Mucosa of descending colon (tissue), 3 donors: ENCODE results near the gene CEND1. TPM values are rescaled to one million over a fixed set of nuclear protein-coding genes. Genes with fewer than 3 reads are reported as not detected.

Experiments used
- ATAC-seq: fragments of 200-7000 bp; cut with Tn5 transposase; one replicate; pipeline ENCODE4 v1.9.1; 2020; ENCODE audit warnings: mild to moderate bottlenecking, moderate library complexity
- DNase-seq, 3 donors: peaks; one replicate each; pipeline ENCODE4 v3.0.0-alpha.2; 2020
- H3K36me3 ChIP-seq: fragments of 200-600 bp; one replicate; pipeline ENCODE4 v1.8.0; 2021; ENCODE audit warnings: low read depth, mild to moderate bottlenecking
- H3K4me1 ChIP-seq: fragments of 200-600 bp; one replicate; pipeline ENCODE4 v1.8.0; 2021; ENCODE audit warnings: low read depth, mild to moderate bottlenecking
- H3K4me3 ChIP-seq: fragments of 200-600 bp; one replicate; pipeline ENCODE4 v1.8.0; 2021; ENCODE audit warnings: mild to moderate bottlenecking
- H3K9me3 ChIP-seq: fragments of 200-600 bp; one replicate; pipeline ENCODE4 v1.8.0; 2021; ENCODE audit warnings: mild to moderate bottlenecking
- intact Hi-C, 2 donors: fragments of 100-400 bp; cut with DNase I in 1 of 2; cut with micrococcal nuclease in 1 of 2; formaldehyde crosslinking; loops; one replicate each; pipeline versions ENCODE4 v1.11.0 to v1.11.1; 2022; cut with DNase I, micrococcal nuclease
- total RNA-seq, 3 donors: library from RNA; stranded (reverse); fragmentation: NEBNext Ultra II Directional in 2 of 3; extraction: Animal tissue kit (Norgen Biotek cat#: 25700) in 2 of 3; gene quantifications; one replicate each; pipeline versions ENCODE4 v1.2.1 to v1.2.4, GENCODE V29; 2021 to 2023
- TF ChIP-seq, protein P1 (sequence below): fragments of 200-600 bp; IDR thresholded peaks from one replicate; pipeline ENCODE4 v1.8.0; 2022; ENCODE audit warnings: antibody characterized with exemption, mild to moderate bottlenecking
- donor health status: DM: no; HTN: no; CAD: no; lungs with moderate emphysema.
- donor health status: DM: no; HTN: no; CAD: no.
- donor health status: DM: no; HTN: yes; CAD: no.

CEND1 gene
- total RNA-seq, 3 donors from 2014 or later = 0.34 to 2.2 TPM; not detected in 1

- Histone ChIP-seq H3K9me3 (no peaks in the 10 kb centered on the region), H3K4me3 (no peak overlapping the region), H3K36me3 (no peaks in the 10 kb centered on the region), H3K4me1 (peaks cover 23% of the 10 kb centered on the region)
- DNase-seq (peak in 1 of 3 donors; percentile 45), ATAC-seq (no peak)
- TF ChIP-seq, protein P1, sequence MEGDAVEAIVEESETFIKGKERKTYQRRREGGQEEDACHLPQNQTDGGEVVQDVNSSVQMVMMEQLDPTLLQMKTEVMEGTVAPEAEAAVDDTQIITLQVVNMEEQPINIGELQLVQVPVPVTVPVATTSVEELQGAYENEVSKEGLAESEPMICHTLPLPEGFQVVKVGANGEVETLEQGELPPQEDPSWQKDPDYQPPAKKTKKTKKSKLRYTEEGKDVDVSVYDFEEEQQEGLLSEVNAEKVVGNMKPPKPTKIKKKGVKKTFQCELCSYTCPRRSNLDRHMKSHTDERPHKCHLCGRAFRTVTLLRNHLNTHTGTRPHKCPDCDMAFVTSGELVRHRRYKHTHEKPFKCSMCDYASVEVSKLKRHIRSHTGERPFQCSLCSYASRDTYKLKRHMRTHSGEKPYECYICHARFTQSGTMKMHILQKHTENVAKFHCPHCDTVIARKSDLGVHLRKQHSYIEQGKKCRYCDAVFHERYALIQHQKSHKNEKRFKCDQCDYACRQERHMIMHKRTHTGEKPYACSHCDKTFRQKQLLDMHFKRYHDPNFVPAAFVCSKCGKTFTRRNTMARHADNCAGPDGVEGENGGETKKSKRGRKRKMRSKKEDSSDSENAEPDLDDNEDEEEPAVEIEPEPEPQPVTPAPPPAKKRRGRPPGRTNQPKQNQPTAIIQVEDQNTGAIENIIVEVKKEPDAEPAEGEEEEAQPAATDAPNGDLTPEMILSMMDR = no peak
- intact Hi-C loops = no loop called here
Measured at GRCh38 chr11:774873-775592, 14.9 kb downstream of the CEND1 start.

DNA sequence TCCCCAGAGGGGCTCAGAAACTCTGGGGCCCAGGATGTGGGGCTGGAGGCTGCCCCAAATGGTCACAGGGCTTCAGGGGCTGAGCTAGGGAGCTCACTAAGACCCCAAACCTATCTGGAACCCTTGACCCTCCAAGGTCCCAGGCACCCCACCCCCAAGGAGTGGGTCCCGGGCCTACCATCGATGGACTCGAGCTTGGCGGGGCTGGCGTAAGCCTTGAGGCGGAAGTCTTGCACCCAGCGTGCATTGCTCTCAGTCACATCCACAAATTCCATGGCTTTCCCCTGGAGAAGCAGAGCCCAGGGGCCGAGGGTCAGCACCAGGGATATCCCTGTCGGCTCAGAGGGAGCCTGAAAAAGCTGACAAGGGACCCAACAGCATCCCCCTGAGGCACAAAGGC, 16.1 kb downstream of the CEND1 start:
- Histone ChIP-seq H3K4me1 (peaks cover 23% of the 10 kb centered on the region), H3K9me3 (no peaks in the 10 kb centered on the region), H3K36me3 (no peaks in the 10 kb centered on the region), H3K4me3 (no peak overlapping the region)
- intact Hi-C loops = no loop called here
- no peak for ATAC-seq
- no peak for DNase-seq
- TF ChIP-seq, protein P1 = no peak

GRCh38 chr11:773425-773824, 16.5 kb downstream of the CEND1 start:
- Histone ChIP-seq H3K4me1 (peaks cover 20% of the 10 kb centered on the region), H3K9me3 (no peaks in the 10 kb centered on the region), H3K36me3 (no peaks in the 10 kb centered on the region), H3K4me3 (no peak overlapping the region)
- intact Hi-C loops = no loop called here
- TF ChIP-seq, protein P1 = no peak
- DNase-seq (no peak), ATAC-seq (no peak)

DNA sequence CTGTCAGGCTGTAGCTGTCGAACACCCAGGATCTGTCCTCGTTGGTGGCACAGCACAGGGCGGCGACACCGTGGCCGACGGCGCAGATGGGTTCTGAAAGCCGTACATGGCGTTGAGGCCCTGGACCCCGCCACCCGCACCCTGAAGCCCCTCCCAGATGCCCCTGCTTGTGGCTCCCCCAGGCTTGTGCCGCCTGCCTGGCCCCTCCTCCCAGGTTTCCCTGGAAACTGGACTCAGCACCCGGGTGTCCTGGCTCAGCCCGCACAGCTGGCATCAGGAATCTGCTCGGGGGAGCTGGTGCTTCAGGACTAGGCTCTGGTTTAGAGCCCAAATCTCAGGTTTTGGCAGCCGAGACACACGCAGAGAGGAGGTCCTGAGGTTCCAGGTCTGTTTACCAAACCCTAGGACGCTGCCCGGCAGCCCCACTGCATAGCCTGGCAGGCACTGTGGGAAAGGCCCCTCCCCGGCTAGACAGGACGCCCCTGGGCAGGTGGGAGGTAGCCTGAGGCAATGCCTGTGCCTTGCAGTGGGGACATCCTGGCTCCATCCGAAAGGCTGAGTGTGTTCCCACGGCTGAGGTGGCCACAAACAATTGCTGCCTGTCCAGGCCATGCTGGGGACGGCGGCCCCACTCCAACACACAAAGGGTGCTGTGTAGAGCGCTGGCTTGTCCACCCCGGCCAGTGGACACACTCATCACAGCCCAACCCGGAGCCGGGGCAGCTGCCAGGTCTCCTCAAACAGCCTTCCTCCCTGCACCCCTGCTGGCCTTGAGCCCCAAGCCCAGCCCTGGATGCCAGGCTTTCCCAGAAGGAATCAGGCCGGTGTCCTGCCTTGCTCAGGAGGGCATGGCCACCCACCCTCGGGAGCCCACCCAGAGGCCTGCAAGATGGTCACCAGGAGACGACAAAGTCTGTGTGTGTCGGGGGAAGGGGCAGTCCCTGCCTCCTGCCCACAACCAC, 17.2 kb downstream of the CEND1 start:
- peaks cover 16% of the 10 kb centered on the region for H3K4me1 ChIP-seq
- ATAC-seq (no peak), DNase-seq (no peak)
- H3K4me3 ChIP-seq = no peak overlapping the region
- no peaks in the 10 kb centered on the region for H3K36me3 ChIP-seq
- intact Hi-C loops = no loop called here
- H3K9me3 ChIP-seq = no peaks in the 10 kb centered on the region
- TF ChIP-seq, protein P1 = no peak

DNA sequence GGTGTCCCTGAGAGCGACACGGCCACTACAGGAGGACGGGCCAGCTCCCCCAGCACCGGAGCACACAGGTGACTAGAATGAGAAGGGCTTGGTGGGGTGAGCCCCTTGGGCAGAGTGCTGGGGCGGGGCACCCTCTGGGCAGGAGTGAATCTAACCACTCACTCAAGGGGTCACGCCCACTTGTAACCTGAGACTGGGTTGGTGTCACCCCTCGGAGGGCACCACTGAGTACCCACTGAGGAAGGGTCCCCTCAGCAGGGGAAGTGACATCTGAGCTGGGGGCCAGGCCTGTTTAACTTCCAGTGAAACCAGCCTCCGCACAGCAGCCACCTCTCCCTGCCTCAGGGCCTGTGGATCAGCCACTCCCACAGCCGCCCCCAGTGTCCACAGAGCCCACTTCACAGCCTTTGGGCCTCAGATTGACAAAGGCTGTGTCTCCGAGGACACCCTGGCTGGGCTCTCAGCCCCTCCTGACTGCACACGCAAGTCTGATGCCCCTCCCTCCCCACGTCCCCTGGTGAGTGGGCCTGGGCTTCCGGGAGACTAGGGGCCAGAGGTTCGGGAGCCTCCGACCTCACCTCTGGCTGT, 18.2 kb downstream of the CEND1 start:
- DNase-seq (no peak), ATAC-seq (no peak)
- no peak overlapping the region for H3K4me3 ChIP-seq
- H3K4me1 ChIP-seq = peaks cover 16% of the 10 kb centered on the region
- intact Hi-C loops = no loop called here
- H3K36me3 ChIP-seq = no peaks in the 10 kb centered on the region
- TF ChIP-seq, protein P1 = no peak
- H3K9me3 ChIP-seq = no peaks in the 10 kb centered on the region
